H1 (cell line): Measurements from ENCODE around the gene TRAPPC2.

Experiments used
- EP300 ChIP-seq, 2 experiments: IDR thresholded peaks; 1 replicate in 1 of 2; 2 replicates in 1 of 2; pipeline ENCODE4 v1.6.1; 2011 to 2012; ENCODE audit warnings: low read depth in 2 of 2, low read length in 2 of 2, mild to moderate bottlenecking in 2 of 2, borderline replicate concordance in 1 of 2, inconsistent platforms in 1 of 2, moderate library complexity in 1 of 2
- MAFK ChIP-seq: IDR thresholded peaks from 2 replicates; pipeline ENCODE4 v1.6.1; 2012; ENCODE audit warnings: low read depth, mild to moderate bottlenecking, improper control_type of control experiment, low read length
- RFX5 ChIP-seq: IDR thresholded peaks from 2 replicates; pipeline ENCODE4 v1.6.1; 2011; ENCODE audit warnings: low read depth, low read length, improper control_type of control experiment, borderline replicate concordance

GRCh38 chrX:13702111-13702789 is 32.2 kb downstream of the TRAPPC2 start:
- TF ChIP-seq RFX5 (no peak), EP300 (IDR thresholded peaks at IDR 0.05; ENCODE audit: borderline replicate concordance in 1 of 2, low read depth in 2 of 2, low read length in 2 of 2) (no peak), MAFK (no peak)
